SK-N-DZ (cell line): ENCODE data around the gene PSTK.

Experiments
- DNase-seq: peaks from one replicate; pipeline ENCODE4 v3.0.0-alpha.2; 2015; ENCODE audit warnings: low spot score

PSTK gene

DNA sequence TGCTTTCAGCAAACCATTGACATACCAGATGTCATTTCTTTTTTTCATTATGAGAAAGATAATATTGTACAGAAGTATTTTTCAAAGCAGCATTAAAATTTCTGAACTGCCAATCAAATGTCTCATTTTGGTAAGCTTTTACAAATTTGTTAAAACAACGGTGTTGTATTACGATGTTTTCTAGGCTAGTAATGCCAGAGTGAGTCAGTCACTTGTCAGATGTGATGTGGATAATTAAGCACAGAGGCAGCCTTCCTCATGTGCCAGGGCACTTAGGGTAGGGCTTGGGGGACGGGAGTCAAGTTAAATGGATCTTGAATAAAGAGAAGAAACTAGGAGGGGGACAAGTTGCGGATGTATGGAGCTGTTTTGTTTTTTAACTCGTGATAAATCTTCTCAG, 10.1 kb downstream of the PSTK start:
- DNase-seq: no peak

DNA sequence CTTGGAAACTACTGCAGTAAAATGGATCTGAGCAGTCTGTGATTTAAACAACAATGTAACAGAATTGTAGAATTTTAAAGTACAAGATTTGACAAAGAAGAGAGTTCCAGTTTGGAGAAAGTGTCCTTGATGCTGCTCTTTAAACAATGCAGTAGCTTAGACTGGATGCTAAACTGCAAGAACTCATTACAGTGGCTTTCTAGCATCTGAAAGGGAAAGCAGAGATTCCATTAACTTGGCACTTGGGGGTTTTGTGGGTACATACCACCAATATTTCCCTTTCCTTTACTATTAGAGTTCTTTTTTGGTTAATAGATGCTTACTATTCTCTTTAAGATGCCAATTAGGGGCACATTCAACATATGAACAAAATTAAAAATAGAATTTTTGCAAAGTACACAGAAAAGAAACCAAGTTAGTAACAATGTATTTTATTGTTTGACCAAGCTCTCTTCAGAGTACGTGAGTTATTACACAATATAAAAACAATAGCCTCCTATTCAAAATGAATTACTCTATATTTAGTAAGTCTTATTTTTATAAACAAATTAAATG, 11.9 kb downstream of the PSTK start:
- no peak for DNase-seq

DNA sequence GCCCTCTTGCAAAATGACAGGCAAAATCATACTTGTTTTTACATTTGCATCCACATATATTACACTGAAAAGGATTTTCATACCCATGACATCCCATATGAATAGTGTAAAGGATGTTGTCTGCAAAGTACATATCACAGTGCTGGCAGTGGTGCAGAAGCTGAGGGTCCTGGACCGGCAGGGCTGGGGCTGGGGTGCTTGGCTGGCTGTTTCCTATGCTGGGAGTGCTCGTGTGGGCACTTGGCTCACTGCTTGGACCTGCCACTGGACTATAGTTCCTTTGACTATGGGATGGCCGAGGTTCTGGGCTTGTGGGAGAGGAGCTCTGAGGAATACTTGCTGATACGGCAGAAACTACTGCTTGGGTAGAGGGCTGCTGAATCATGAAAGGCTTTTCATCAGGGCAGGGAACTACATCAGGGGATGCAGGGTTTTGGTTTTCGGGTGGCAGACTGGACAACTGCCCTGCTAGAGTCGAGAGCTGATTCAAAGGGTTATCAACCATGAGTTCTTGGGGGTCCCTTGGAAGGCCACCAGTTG, 13.7 kb downstream of the PSTK start:
- DNase-seq: no peak

DNA sequence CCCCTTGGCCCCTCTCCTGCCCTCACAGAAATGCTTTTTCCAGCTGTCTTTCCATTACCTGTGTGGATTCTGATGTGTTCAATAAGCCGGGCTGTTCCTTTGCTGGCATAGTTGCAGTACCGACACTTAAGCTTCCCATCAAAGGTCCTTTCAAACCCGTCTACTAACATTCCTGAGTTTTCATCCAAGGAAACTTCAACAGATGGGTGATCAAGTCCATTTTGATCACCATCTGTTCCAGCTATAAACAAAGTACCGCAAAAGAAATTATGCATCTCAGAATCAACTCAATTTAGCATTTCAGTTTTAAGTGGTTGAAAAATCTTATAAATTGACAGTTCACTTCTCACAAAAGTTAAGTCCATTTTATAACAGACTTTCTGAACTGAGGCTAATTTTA, 15.7 kb downstream of the PSTK start:
- no peak for DNase-seq

DNA sequence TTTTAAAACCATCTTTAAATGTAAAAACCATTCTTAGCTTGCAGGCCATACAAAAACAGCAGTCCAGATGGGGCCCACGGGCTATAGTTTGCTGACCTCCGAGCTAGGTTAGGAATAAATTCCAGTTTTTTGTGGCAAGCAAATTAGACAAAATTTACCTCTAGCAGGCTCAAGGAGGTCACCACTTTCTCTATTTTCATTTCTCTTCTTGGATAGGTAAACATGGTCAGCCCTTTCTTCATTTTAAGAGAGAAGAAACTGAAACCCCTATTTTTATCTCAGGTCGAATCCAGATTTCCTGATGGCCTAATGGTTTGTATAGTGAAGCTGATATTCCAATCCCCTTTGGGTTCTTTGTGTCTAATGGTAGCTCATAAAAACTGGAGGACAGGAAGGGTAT, 17.7 kb downstream of the PSTK start:
- DNase-seq: no peak

DNA sequence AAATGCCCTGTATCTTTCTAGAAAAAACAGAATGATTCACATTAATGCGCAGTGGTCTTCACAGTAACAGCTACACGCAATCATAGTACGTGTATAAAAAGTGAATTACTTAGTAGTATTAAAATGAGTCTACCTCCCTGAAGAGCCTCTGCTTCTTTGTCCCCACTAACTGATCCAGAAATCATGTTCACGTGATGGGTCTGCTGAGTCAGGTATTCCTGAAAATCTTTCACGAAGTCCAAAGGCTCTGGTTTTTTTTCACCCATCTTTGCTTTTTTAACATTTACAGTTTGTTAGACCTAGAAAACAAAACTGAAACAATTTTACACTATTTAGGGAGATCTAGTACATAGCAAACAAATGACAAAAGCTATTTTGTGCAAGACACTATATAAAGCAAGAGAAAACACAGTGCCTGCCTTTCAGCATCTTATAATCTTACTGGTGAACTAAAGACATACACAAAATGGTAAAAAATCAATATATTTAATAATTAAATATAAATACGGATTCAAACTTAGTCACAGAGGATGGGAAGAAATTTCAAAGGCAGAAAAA, 18.2 kb downstream of the PSTK start:
- no peak for DNase-seq

DNA sequence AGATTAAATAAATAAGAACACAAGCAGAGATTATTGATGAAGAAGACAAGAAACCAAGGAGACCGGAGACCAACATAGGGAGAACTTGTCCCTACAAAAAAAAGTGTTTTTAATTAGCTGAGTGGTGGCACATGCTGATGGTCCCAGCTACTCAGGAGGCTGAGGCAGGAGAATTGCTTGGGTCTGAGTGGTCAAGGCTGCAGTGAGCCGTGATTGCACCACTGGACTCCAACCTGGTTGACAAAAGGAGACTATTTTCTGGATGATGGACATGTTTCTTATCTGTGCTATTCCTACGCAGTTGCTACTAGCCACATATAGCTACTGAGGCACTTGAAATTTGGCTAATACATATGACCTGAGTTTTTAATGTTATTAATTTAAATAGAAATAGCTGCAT, 18.7 kb downstream of the PSTK start:
- no peak for DNase-seq

DNA sequence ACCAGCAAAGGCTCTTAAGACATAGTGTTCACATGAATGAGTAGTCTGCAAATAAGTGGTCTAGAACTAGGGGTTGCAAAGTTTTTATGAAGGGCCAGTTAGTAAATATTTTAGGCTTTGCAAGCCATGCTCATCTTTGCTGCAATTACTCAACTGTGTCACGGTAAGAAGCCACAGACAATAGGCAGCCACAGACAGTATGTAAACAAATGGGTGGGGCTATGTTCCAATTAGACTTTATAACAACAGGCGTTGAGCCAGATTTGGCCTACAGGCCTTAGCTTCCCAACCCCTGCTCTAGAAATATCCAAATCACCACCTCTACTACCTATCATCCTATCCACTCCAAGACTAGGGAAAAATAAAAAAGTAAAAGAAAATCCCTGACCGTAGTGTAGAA, 19.1 kb downstream of the PSTK start:
- DNase-seq: no peak

DNA sequence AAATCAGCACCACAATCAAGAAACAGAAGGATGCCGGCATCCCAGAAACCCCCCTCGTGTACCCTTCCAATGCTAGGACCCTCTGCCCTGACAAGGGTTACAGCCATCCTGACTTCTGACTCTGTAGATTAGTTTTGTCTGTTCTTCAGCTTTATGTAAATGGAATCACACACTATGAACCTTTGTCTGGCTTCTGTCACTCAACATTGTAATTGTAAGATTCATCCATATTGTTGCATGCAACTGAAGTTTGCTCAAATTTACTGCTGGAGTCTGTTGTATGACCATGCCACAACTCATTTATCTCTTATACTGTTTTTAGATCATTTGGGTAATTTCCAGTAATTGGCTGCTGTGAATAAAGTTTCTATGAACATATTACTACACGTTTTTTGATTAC, 20.0 kb downstream of the PSTK start:
- no peak for DNase-seq

DNA sequence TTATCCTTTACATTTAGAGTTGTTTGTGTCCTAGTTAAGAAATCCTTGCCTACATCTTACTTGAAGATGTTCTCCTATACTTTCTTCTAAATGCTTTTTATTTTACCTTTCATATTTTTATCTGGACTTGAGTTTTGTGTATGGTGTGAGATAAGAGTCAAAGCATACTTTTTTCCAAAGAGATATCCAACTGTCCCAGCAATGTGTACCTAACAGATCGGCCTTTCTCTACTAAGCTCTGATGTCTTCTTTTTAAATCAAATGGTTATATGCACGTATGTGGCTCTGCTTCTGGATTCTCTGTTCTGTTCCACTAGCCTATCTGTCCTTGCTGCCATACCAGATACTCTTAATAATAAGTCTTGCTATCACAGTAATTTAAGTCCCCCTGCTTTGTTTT, 21.2 kb downstream of the PSTK start:
- DNase-seq: no peak

DNA sequence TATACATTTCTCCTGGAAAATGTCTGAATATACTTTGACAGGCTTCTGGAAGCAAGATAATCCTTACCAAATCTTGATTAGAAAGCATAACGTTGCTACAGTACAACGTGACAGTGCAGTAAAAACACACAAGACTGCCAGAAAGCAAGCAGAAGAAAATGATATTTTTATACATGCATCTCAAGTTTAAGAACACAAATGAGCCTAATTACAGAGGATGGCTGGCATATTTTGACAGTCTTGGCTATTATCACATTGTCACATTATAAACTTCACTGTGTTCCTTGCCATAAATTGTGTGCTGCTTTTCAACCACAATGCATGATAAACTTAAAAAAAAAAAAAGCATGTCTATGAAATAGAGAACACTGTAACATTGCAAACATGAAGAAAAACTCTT, 24.1 kb downstream of the PSTK start:
- DNase-seq: no peak

DNA sequence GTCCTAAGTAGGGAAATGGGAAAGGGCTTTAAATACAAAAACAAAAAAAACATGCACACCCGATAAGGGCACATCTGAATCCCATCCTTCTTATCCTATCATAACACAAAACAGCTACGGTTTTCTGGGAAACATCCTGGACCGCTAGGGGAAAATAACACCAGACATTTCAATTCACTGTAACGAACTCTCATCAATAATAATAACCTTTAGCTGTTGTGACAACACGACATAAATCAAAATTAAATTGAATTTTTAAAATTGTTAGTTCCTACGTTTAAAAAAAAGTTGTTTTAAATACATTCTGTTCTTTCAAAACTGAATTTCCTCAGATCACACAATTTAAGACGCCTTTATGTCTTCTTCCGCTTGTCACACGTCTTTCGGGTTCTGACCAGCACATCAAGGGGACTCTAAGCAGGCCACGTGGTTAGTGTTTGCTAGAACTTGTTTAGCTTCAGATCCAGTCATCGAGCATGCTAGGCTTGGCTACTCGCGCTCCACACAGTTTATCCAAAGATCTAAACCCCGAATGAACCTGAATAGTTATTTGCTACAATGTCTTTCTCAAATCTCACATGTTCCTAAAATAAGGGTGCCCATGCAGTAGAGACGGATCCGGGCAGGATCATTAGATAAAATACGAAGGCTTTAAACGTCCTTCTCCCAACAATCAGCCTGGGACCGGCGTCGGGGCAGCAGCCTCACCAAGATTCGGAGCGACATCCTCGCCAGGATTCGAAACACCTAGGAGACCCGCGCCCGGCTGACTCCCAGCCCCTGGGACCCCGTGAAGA, 27.6 kb downstream of the PSTK start:
- peak; percentile 65 for DNase-seq

DNA sequence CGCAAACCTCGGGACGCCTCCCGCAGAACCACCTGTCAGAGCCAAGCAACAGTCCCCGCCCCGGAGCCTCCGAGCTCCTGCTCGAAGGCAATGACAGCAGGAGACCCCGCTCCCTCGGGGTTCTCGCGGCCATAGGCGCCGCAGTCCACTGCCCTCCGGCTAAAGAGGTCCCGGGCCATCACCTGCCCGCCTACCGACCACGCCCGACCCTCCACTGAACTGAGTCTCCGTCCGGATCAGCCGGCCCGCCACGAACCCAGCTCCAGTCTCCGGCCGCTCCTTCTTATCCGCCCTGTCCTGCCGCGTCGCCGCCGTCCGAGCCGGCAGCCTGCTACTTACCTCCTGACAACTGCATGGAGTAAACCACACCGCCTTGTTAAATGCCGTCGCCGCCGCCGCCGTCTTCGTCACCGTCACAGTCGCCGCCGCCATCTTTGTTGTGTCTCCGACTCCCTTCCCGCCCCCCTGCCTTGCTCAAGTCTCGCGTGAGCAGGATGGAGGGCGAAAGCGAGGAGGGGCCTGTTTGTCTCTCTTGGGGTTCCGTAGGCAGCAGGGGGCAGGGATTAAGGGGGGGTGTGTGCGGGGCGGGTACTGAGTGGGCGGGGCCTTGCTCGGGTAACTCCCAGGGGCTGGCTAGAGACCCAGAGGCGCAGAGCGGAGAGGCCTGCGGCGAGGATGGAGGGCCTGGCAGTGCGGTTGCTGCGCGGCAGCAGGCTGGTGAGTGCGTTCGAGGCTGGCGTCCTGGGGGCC, 28.3 kb downstream of the PSTK start, which contains the start of the genes ACADSB and IKZF5:
Gene ACADSB, plus strand, starts transcription at position 652 of the 750 bp plus-strand sequence. Its CDS starts 24 bp downstream, at position 676.
Gene IKZF5, minus strand, starts transcription at position 441 of the 750 bp plus-strand sequence. CDS start 10,170 bp downstream, outside the sequence.
- DNase-seq: peak; percentile 97

DNA sequence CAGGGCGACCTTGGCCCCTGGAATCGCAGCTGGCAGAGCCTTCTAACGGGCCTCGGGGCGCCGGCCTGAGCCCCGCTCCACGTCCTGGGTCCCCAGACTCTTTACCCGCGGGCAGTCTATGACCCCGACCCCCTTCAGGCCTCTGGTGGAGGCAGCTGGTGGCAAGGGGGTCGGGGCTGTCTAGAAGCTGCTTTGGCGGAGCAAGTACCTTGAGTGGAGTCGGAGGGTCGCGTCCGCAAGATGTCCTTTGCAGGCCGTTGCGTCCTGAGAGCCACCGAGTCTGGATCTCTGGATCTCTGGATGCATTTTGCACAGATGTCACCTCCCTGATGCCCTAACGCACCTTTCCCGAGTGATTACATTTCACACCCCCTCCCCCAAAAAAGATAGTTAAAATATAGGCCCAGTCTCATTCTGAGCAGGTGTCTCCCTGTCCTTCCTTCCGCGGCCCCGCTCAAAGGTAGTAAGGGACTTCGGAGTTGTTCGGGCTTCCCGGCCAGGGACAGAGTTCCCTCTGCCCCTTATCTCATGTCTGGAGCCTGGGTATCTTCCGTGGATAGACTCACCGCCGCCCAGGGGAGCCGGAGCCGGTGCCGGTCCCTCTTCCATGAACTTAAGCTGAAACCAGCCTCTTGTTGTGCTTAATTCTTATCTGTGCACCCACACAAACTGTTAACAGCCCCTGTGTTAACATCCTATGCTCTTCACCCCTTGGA, 29.1 kb downstream of the PSTK start:
- no peak for DNase-seq

DNA sequence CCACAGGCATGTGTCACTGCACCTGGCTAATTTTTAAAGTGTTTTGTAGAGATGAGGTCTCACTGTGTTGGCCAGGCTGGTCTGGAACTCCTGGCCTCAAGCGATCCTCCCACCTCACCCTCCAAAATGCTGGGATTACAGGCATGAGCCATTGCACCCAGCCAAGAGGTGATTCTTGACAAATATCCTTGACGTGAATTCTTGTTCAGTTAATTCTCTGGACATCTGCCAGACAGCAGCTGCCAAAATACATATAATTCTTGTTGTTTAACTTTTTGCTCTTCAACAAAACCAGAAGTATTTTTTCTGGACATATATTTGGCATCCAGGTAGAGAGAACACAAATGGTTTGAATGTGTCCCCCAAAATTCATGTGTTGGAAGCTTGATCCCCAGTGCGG, 31.8 kb downstream of the PSTK start:
- DNase-seq: no peak

DNA sequence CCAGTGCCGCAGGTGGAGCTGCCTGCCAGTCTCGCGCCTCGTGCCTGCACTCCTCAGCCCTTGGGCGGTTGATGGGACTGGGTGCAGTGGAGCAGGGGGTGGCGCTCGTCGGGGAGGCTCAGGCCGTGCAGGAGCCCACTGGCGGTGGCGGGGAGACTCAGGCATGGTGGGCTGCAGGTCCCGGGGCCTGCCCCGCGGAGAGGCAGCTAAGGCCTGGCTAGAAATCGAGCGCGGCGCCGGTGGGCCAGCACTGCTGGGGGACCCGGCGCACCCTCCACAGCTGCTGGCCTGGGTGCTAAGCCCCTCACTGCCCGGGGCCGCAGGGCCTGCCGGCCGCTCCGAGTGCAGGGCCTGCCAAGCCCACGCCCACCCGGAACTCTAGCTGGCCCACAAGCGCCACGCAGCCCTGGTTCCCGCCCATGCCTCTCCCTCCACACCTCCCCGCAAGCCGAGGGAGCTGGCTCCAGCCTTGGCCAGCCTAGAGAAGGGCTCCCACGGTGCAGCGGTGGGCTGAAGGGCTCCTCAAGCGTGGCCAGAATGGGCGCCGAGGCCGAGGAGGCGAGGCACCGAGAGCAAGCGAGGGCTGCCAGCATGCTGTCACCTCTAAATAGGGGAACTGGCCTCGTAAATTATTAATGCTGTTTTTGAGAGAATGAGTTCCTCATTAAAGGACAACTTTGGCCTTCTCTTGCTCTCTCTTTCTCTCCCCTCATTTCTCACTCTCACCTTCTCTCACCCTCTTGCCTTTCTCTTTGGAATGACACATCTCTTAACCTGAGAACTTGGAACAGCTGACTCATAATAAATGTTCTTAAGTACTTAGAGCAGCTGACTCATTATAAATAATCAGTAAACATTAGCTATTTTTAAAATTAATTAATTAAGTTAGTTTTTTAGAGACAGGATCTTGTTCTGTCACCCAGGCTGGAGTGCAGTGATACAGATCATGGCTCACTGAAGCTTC, 33.5 kb downstream of the PSTK start:
- no peak for DNase-seq

DNA sequence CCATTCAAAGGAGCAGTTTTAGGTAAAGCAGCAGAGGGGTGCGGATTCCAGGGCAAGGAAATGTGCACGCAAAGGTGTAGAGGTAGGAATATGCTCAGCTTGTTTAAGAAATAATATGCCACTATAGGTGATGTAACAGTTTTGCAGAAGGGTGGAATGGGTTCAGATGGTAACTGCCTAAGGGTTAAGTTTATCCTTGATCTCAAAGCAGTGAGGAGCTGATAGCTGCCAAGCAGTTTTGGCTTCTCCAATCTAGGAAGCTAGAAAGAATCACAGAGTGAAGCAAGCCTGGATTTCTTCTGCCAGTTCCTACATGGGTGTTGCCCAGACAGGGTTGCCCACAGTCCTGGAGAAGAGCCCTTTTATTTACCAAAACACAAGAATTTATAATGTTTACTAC, 34.6 kb downstream of the PSTK start:
- no peak for DNase-seq

DNA sequence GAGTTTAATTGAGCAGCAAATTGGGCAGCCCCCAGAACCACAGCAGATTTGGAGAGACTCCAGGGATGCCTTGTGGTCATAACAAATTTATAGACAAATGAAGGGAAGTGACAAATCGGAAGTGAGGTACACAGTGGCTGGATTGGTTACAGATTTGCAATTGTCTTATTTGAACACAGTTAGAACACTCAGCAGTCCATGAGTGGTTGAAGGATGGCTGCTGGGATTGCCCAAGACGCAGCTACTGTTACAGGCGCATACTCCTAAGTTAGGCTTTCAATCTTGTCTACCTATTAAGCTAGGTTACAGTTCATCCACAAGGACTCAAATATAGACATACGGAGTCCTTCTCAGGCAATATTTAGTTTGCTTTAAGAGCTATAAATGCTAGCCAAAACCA, 36.0 kb downstream of the PSTK start:
- no peak for DNase-seq

DNA sequence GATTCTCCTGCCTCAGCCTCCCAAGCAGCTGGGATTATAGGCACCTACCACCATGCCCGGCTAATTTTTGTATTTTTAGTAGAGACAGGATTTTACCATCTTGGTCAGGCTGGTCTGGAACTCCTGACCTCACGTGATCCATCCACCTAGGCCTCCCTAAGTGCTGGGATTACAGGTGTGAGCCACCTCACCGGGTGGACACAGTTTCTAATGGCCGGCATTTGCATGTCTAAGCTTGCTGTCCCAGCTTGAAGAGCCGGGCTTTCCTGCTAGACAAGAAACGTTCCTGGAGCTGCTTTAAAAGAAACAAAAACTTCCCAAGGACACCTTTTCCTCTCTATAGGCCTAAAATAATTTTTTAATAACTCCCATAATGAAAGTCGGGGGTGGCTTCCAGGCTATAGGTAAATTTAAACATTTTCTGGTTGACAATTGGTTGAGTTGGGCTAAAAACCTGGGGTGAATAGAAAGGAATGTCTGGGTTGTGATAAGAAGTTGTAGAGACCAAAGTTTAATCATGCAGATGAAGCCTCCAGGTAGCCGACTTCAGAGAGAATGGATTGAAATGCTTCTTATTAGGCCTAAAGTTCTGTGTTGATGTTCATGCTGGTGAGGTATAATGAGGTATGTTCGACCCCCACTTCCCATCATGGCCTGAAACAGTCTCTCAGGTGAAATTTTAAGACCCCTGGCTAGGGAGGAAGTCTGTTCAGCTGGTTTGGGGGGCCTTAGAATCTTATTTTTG, 37.4 kb downstream of the PSTK start:
- DNase-seq: no peak
